Measurements from ENCODE around the gene SPSB4.

Gene SPSB4

DNA sequence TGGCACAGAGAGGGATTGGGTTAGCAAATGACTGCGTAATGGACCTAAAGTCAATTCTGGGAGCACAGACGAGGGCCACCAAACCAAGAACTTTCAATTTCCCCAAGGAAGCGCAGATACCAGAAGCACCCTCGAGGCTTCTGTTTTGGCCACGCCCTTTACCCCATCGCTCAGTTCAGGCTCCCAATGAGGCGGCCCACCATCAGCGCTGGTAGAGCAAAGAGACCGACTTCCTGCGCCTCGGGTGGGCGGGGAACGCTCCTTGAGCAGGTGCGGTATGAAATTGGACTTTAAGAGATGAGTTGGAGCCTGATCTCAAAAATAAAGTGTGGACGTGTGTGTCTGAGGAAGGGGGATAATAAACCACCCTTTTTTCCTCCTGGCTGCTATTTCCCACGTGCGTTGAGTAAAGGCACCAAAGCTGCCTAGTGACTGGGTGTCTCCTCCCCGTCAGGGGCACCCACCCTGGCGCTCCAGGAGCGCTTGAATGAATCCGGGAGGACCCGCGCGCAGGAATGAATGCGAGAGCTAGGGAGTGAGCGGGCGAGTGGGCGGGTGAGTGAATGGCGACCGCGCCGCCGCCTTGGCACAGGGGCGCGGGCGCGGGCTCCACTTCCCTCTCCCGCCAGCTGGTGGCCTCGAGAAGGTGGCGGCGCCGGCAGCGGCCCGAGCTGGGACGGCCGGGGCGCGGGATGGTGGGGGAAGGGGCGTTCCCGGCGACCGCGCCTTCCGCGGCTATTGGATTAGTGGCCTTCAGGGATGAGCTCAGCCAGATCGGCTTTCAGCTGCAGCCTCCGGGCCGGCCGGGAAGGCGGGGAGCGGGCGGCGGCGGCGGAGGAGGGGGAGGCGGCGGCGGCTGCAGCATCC, at the start of gene SPSB4:
SPSB4 (plus strand) TSS at position 772 of the 867 bp plus-strand sequence. CDS start 14,758 bp downstream, outside the sequence.
- H3K4me3 ChIP-seq (ENCODE audit: low read depth, low read length) = peak within 1 kb of the TSS; percentile 25
- TF ChIP-seq CTCF (IDR thresholded peaks at IDR 0.05; ENCODE audit: low read depth, low read length) = peak; percentile 2
- in situ Hi-C loops (cut with HindIII; ENCODE audit: low sequenced_read_pairs) = no loop called here
- DNase-seq (ENCODE audit: low read depth, low spot score) = peak; percentile 45

DNA sequence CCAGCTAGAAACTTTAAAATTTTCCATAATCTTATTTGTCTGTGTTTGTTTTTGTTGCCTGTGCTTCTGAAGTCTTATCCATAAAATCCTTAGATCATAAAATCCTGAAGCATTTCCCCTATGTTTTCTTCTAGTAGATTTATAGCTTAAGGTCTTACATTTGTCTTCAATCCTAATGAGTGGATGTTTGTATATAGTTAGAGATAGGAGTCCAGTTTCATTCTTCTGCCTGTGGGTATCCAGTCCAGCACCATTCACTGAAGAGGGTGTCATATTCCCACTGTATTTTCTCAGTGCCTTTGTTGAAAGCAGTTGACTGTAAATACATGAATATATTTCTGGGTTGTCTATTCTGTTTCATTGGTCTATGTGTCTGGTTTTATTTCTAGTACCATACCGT, 44.8 kb upstream of the SPSB4 start:
- H3K4me3 ChIP-seq (ENCODE audit: low read depth, low read length) = no peak overlapping the region
- TF ChIP-seq CTCF (IDR thresholded peaks at IDR 0.05; ENCODE audit: low read depth, low read length) = no peak
- no peak for DNase-seq (ENCODE audit: low read depth, low spot score)
- in situ Hi-C loops (cut with HindIII; ENCODE audit: low sequenced_read_pairs) = no loop called here

GRCh38 chr3:141009496-141009895, 41.7 kb upstream of the SPSB4 start:
- no peak overlapping the region for H3K4me3 ChIP-seq (ENCODE audit: low read depth, low read length)
- TF ChIP-seq CTCF (IDR thresholded peaks at IDR 0.05; ENCODE audit: low read depth, low read length) = no peak
- DNase-seq (ENCODE audit: low read depth, low spot score) = no peak
- in situ Hi-C loops (cut with HindIII; ENCODE audit: low sequenced_read_pairs) = no loop called here

DNA sequence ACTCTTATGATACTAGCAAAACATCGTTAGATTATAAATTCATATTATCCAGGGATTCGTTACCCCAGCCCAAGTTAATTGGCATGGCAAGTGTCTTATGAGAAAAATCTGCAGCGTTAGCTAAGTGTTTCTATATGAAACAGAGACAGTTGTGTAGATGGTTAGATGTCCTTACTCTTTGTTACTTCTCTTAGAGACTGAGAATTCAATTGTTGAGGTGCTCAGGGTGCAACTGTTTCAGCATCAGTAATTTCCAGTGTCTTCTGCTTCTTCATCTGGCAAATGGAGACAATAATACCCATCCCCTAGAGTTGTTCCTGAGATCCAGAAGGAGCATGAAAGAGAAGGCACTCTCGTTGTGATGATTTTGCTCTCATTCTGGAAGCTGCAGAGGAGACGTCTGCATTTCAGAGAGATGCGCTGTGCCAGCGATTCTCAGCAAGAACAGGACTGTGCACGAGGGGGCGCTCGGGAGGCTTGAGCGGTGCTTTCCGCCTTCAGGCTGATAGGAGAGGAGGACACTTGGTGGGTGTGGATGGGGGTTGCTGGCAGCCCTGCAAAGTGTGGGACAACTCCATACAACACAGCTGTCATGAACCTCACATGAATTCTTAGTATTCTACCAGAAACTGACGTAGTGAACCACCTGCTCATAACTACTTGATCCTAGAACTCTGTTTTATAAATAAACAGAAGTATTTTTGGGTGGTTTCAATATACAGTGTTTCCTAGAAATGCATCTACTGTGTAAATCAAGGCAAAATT, 39.7 kb upstream of the SPSB4 start:
- in situ Hi-C loops (cut with HindIII; ENCODE audit: low sequenced_read_pairs) = no loop called here
- no peak overlapping the region for H3K4me3 ChIP-seq (ENCODE audit: low read depth, low read length)
- peak; percentile 93 for TF ChIP-seq CTCF (IDR thresholded peaks at IDR 0.05; ENCODE audit: low read depth, low read length)
- peak; percentile 58 for DNase-seq (ENCODE audit: low read depth, low spot score)

GRCh38 chr3:141011997-141012262, 39.2 kb upstream of the SPSB4 start:
- no peak overlapping the region for H3K4me3 ChIP-seq (ENCODE audit: low read depth, low read length)
- no peak for TF ChIP-seq CTCF (IDR thresholded peaks at IDR 0.05; ENCODE audit: low read depth, low read length)
- DNase-seq (ENCODE audit: low read depth, low spot score) = no peak
- in situ Hi-C loops (cut with HindIII; ENCODE audit: low sequenced_read_pairs) = no loop called here

GRCh38 chr3:141012571-141012970, 38.6 kb upstream of the SPSB4 start:
- DNase-seq (ENCODE audit: low read depth, low spot score) = no peak
- no peak for TF ChIP-seq CTCF (IDR thresholded peaks at IDR 0.05; ENCODE audit: low read depth, low read length)
- H3K4me3 ChIP-seq (ENCODE audit: low read depth, low read length) = no peak overlapping the region
- in situ Hi-C loops (cut with HindIII; ENCODE audit: low sequenced_read_pairs) = no loop called here

Measured in astrocyte of the spinal cord (primary cell).